ENCODE measurements around the gene BCL2L2. TPM values are rescaled to one million over a fixed set of nuclear protein-coding genes. Genes with fewer than 3 reads are reported as not detected.
"Not testable (repeated sequence)": the region's sequence is repeated elsewhere in the genome, so short reads cannot be mapped to it uniquely, and the experiment has no call there.

BCL2L2 gene
- total RNA-seq, 4 donors from 2014 or later: 16.7 to 57.6 (median 21.4) TPM

DNA sequence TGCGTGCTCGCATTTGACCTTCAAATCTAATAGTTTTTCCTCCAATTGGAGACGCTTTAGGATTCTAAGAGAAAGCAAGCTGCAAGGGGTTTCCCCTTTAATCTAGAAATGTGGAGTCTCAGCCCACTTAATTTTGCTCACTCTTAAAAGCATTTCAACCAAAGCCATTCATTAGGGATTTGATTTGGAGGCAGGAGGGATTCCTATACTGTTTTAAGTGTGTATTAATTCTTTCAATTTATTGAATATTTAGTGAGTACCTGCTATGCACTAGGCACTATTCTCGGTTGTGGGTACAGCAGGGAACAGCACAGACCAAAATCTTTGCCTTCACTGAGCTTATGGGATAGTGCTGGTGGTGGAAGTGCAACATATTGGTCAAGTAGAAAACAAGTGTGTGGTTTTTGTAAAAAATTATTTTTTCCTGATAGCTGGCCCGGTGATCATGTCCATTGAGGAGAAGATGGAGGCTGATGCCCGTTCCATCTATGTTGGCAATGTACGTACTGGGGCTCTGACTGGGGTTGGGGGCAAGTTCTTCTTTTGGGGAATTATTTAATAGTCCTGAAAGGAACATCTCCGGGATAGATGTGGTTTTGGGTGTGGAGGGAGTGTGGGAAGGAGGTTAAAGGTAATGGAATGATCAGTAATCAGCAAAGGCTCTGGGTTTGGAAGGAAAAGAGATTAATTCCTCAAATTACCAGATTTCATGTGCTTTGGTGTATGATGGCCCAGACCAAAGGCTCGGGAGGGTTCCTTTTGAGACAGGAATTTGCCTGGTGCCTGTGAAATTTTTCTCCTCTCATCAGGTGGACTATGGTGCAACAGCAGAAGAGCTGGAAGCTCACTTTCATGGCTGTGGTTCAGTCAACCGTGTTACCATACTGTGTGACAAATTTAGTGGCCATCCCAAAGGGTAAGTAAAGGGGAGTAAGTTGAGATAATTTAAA is 16.2 kb downstream of the BCL2L2 start:
- intact Hi-C loops (cut with DNase I; ENCODE audit: low total_unique reads): no loop called here
- DNase-seq: no peak
- Histone ChIP-seq H3K27me3 (no peaks in the 10 kb centered on the region), H3K4me3 (peak overlapping the region; percentile 88 to 97), H3K4me1 (peaks cover 6 to 10% of the 10 kb centered on the region in 2 donors), H3K36me3 (no peaks in the 10 kb centered on the region), H3K9me3 (no peaks in the 10 kb centered on the region), H3K27ac (peak overlapping the region; percentile 97 to 98)
- no peak for TF ChIP-seq POLR2A (IDR thresholded peaks at IDR 0.05)
- TF ChIP-seq, protein P1, sequence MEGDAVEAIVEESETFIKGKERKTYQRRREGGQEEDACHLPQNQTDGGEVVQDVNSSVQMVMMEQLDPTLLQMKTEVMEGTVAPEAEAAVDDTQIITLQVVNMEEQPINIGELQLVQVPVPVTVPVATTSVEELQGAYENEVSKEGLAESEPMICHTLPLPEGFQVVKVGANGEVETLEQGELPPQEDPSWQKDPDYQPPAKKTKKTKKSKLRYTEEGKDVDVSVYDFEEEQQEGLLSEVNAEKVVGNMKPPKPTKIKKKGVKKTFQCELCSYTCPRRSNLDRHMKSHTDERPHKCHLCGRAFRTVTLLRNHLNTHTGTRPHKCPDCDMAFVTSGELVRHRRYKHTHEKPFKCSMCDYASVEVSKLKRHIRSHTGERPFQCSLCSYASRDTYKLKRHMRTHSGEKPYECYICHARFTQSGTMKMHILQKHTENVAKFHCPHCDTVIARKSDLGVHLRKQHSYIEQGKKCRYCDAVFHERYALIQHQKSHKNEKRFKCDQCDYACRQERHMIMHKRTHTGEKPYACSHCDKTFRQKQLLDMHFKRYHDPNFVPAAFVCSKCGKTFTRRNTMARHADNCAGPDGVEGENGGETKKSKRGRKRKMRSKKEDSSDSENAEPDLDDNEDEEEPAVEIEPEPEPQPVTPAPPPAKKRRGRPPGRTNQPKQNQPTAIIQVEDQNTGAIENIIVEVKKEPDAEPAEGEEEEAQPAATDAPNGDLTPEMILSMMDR (IDR thresholded peaks at IDR 0.05): no peak

DNA sequence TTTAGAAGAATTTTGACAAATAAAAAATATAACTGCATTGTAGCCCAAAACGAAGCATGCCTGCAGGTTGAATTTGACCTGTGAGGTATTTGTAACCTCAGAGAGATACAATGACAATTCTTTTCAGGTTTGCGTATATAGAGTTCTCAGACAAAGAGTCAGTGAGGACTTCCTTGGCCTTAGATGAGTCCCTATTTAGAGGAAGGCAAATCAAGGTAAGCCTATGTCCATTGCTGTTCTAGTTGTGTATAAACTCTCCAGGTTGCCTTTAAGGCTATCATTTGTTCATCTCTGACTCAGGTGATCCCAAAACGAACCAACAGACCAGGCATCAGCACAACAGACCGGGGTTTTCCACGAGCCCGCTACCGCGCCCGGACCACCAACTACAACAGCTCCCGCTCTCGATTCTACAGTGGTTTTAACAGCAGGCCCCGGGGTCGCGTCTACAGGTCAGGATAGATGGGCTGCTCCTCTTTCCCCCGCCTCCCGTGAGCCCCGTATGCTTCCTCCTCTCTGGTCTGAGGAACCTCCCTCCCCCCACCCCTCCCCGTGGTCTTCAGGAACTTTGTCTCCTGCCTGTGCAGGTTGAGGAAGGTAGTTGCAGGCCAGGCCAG is 17.3 kb downstream of the BCL2L2 start:
- Histone ChIP-seq H3K9me3 (no peaks in the 10 kb centered on the region), H3K4me3 (no peak overlapping the region), H3K36me3 (no peaks in the 10 kb centered on the region), H3K27ac (peak overlapping the region in 1 of 2 donors; percentile 25), H3K27me3 (no peaks in the 10 kb centered on the region), H3K4me1 (peaks cover 6 to 14% of the 10 kb centered on the region in 2 donors)
- TF ChIP-seq POLR2A (IDR thresholded peaks at IDR 0.05): no peak
- TF ChIP-seq, protein P1 (IDR thresholded peaks at IDR 0.05): no peak
- intact Hi-C loops (cut with DNase I; ENCODE audit: low total_unique reads): no loop called here
- no peak for DNase-seq

DNA sequence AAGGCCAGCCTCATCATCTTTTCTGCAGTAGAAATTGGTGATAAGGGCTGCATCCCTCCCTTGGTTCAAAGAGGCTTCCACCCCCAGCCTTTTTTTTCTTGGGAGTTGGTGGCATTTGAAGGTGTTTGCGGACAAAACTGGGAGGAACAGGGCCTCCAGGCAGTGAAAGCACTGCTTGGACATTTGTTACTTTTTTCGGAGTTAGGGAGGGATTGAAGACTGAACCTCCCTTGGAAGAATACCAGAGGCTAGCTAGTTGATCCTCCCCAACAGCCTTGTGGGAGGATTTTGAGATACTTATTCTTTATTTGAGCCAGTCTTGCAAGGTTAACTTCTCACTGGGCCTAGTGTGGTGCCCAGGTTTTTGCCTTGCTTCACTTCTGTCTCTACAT is 17.8 kb downstream of the BCL2L2 start:
- H3K27me3 ChIP-seq: no peaks in the 10 kb centered on the region
- H3K4me1 ChIP-seq: peaks cover 6 to 14% of the 10 kb centered on the region in 2 donors
- H3K36me3 ChIP-seq: no peaks in the 10 kb centered on the region
- no peak for TF ChIP-seq POLR2A (IDR thresholded peaks at IDR 0.05)
- TF ChIP-seq, protein P1 (IDR thresholded peaks at IDR 0.05): no peak
- intact Hi-C loops (cut with DNase I; ENCODE audit: low total_unique reads): no loop called here
- no peak for DNase-seq
- no peak overlapping the region for H3K4me3 ChIP-seq
- H3K9me3 ChIP-seq: no peaks in the 10 kb centered on the region
- H3K27ac ChIP-seq: peak overlapping the region in 1 of 2 donors; percentile 25

DNA sequence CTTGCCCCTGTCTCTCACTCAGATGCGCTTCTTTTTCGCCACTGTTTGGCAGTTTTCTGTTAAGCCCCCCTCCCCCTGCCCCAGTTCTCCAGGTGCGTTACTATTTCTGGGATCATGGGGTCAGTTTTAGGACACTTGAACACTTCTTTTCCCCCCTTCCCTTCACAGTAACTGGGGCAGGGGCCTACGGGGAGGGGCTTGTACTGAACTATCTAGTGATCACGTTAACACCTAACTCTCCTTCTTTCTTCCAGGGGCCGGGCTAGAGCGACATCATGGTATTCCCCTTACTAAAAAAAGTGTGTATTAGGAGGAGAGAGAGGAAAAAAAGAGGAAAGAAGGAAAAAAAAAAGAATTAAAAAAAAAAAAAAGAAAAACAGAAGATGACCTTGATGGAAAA is 18.4 kb downstream of the BCL2L2 start:
- Histone ChIP-seq H3K4me3 (no peak overlapping the region), H3K27me3 (no peaks in the 10 kb centered on the region), H3K4me1 (peaks cover 6 to 14% of the 10 kb centered on the region in 2 donors), H3K27ac (no peak overlapping the region), H3K9me3 (no peaks in the 10 kb centered on the region), H3K36me3 (no peaks in the 10 kb centered on the region)
- DNase-seq: no peak
- no peak for TF ChIP-seq POLR2A (IDR thresholded peaks at IDR 0.05)
- TF ChIP-seq, protein P1 (IDR thresholded peaks at IDR 0.05): no peak
- intact Hi-C loops (cut with DNase I; ENCODE audit: low total_unique reads): loop anchor here (5.0 kb wide), 1 partner anchor 52 kb away; the partner anchor contains the start of gene CMTM5

DNA sequence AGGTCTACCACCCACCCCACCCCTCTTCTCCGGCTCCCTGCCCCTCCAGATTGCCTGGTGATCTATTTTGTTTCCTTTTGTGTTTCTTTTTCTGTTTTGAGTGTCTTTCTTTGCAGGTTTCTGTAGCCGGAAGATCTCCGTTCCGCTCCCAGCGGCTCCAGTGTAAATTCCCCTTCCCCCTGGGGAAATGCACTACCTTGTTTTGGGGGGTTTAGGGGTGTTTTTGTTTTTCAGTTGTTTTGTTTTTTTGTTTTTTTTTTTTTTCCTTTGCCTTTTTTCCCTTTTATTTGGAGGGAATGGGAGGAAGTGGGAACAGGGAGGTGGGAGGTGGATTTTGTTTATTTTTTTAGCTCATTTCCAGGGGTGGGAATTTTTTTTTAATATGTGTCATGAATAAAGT is 19.1 kb downstream of the BCL2L2 start:
- not testable (repeated sequence) for DNase-seq, H3K9me3 ChIP-seq, H3K36me3 ChIP-seq, H3K4me3 ChIP-seq, H3K27ac ChIP-seq, H3K27me3 ChIP-seq
- H3K4me1 ChIP-seq: peaks cover 6 to 14% of the 10 kb centered on the region in 2 donors
- intact Hi-C loops (cut with DNase I; ENCODE audit: low total_unique reads): loop anchor here (5.0 kb wide), 1 partner anchor 52 kb away; the partner anchor contains the start of gene CMTM5

Data from uterus (tissue), 4 donors.